Lung (tissue), 12 donors: ENCODE results near the gene CELSR1. TPM values are rescaled to one million over a fixed set of nuclear protein-coding genes. Genes with fewer than 3 reads are reported as not detected.

Experiments
- ATAC-seq: fragments of 200-7000 bp; cut with Tn5 transposase; one replicate; pipeline ENCODE4 v1.9.1; 2020; ENCODE audit warnings: moderate number of reproducible peaks; ENCODE audit not compliant: insufficient read depth, low FRiP score
- DNase-seq, 3 donors: peaks; one replicate each; pipeline ENCODE4 v3.0.0-alpha.2; 2013 to 2017
- H3K27ac ChIP-seq, 2 donors: one replicate each; pipeline ENCODE4 v1.5.1; 2013; ENCODE audit warnings: mild to moderate bottlenecking in 2 of 2, moderate library complexity in 2 of 2, control low read depth in 1 of 2, inconsistent platforms in 1 of 2, low read depth in 1 of 2, low read length in 1 of 2
- H3K27me3 ChIP-seq, 3 donors: one replicate each; pipeline ENCODE4 v1.5.1; 2013; ENCODE audit warnings: low read length in 2 of 3; ENCODE audit not compliant: control insufficient read depth in 3 of 3, insufficient read depth in 3 of 3
- H3K36me3 ChIP-seq, 4 donors: one replicate each; pipeline ENCODE4 v1.5.1; 2013; ENCODE audit warnings: low read length in 4 of 4, mild to moderate bottlenecking in 1 of 4, moderate library complexity in 1 of 4; ENCODE audit not compliant: control insufficient read depth in 4 of 4, insufficient read depth in 4 of 4
- H3K4me1 ChIP-seq, 5 donors: one replicate each; pipeline ENCODE4 v1.5.1; 2013; ENCODE audit warnings: low read length in 5 of 5, mild to moderate bottlenecking in 2 of 5, moderate library complexity in 1 of 5; ENCODE audit not compliant: control insufficient read depth in 5 of 5, insufficient read depth in 5 of 5
- H3K4me3 ChIP-seq: one replicate; pipeline ENCODE4 v1.5.1; 2013; ENCODE audit warnings: mild to moderate bottlenecking, control low read depth, moderate library complexity
- H3K9ac ChIP-seq, 2 donors: one replicate each; pipeline ENCODE4 v1.5.1; 2013; ENCODE audit warnings: low read length in 2 of 2, control low read depth in 1 of 2; ENCODE audit not compliant: insufficient read depth in 1 of 2
- H3K9me3 ChIP-seq, 4 donors: one replicate each; pipeline ENCODE4 v1.5.1; 2013; ENCODE audit warnings: low read length in 3 of 4, mild to moderate bottlenecking in 1 of 4, moderate library complexity in 1 of 4; ENCODE audit not compliant: control insufficient read depth in 4 of 4, insufficient read depth in 3 of 4
- whole genome bisulfite sequencing, 2 donors: extraction: QIAGEN DNeasy Blood & Tissue Kit; methylation state at CpG; one replicate each; pipeline ENCODE4 v1.1.7; 2013; 5-methylcytosine and 5-hydroxymethylcytosine counted together
- polyA plus RNA-seq, 2 donors: library from polyadenylated mRNA; stranded (reverse); fragments of 200-250 nt; gene quantifications; one replicate each; pipeline ENCODE4 v1.2.1, GENCODE V29; 2013
- total RNA-seq, 2 donors: library from RNA; depleted of rRNA in 1 of 2; stranded (reverse); fragments of >200 nt in 1 of 2; gene quantifications; one replicate each; pipeline ENCODE4 v1.2.1, GENCODE V29; 2014 to 2021
- TF ChIP-seq, protein P1 (sequence below): IDR thresholded peaks from 2 replicates; pipeline ENCODE4 v1.5.1; 2012; ENCODE audit warnings: mild to moderate bottlenecking; ENCODE audit errors: control extremely low read depth, extremely low read depth
- donor health status: control.
- donor health status: control.
- donor health status: Bipolar disorder and iron deficiency.
- donor health status: healthy.
- donor health status: DM: yes; HTN: yes; CAD: no.

The CELSR1 gene
- total and polyA plus RNA-seq, 4 donors = 14.0 to 65.9 (median 32.7) TPM

DNA sequence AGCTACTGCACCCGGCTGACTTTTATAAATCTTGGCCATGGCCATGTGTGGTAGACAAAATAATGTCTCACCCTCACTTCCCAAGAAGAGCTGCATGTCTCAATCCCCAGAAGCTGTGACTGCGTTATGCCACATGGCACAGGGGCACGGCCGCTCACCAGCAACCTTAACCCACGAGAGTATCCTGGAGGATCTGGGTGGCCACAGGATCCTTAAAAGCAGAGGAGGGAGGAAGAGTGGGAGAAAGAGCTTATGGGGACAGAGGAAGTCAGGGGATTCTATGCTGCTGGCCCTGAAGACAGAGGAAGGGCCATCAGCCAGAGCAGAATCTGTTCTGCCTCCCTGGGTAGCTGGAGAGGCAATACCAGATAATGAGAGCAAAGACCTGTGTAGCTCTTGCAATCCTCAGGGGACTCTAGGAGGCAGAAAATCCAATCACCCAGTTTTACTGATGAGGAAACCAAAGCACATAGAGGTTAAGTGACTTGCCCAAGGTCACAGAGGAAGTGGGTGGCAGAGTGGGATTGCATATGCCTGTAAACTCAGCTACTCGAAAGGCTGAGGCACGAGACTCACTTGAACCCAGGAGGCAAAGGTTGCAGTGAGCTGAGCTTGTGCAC is 55.3 kb downstream of the CELSR1 start:
- Histone ChIP-seq H3K9me3 (peaks cover 0 to 3% (median 0%) of the 10 kb centered on the region in 4 donors), H3K9ac (no peak overlapping the region), H3K36me3 (no peaks in the 10 kb centered on the region), H3K4me3 (no peak overlapping the region), H3K27ac (no peak overlapping the region), H3K27me3 (peaks cover 0 to 4% (median 0%) of the 10 kb centered on the region in 3 donors), H3K4me1 (peaks cover 0 to 13% (median 2%) of the 10 kb centered on the region in 5 donors)
- DNase-seq = no peak
- no peak for ATAC-seq
- TF ChIP-seq, protein P1, sequence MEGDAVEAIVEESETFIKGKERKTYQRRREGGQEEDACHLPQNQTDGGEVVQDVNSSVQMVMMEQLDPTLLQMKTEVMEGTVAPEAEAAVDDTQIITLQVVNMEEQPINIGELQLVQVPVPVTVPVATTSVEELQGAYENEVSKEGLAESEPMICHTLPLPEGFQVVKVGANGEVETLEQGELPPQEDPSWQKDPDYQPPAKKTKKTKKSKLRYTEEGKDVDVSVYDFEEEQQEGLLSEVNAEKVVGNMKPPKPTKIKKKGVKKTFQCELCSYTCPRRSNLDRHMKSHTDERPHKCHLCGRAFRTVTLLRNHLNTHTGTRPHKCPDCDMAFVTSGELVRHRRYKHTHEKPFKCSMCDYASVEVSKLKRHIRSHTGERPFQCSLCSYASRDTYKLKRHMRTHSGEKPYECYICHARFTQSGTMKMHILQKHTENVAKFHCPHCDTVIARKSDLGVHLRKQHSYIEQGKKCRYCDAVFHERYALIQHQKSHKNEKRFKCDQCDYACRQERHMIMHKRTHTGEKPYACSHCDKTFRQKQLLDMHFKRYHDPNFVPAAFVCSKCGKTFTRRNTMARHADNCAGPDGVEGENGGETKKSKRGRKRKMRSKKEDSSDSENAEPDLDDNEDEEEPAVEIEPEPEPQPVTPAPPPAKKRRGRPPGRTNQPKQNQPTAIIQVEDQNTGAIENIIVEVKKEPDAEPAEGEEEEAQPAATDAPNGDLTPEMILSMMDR = no peak
- 63 to 75% methylated on average over 7 of the region's 7 CpGs for WGBS, 2 donors

DNA sequence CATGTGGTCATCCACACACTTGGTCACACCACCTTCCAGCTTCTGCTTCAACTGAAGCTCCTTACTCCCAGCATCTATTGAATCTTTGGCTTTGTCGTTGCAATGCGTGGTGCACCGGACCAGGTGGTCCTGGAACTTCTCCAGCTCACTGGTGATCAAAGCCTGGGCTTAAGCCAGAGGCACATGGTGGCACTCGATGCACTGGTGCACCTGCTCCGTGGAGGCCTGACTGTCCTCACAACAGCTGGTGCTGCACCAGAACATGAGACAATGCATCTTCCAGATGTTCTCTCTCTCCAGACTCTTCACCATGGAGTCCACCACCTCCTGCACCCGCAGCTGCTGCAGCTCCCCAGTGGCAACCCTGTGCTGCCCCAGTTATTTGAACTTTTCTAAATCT is 56.0 kb downstream of the CELSR1 start:
- Histone ChIP-seq H3K4me1 (peaks cover 0 to 13% (median 2%) of the 10 kb centered on the region in 5 donors), H3K27me3 (peaks cover 0 to 4% (median 0%) of the 10 kb centered on the region in 3 donors), H3K9ac (no peak overlapping the region), H3K36me3 (no peaks in the 10 kb centered on the region), H3K27ac (no peak overlapping the region), H3K4me3 (no peak overlapping the region), H3K9me3 (peaks cover 0 to 3% (median 0%) of the 10 kb centered on the region in 4 donors)
- DNase-seq (no peak), ATAC-seq (no peak)
- TF ChIP-seq, protein P1 = no peak
- WGBS, 2 donors = 68 to 77% methylated on average over 6 of the region's 6 CpGs

GRCh38 chr22:46480396-46480795 is 57.0 kb downstream of the CELSR1 start:
- H3K27me3 ChIP-seq = peaks cover 0 to 4% (median 0%) of the 10 kb centered on the region in 3 donors
- no peak overlapping the region for H3K9ac ChIP-seq
- no peak overlapping the region for H3K27ac ChIP-seq
- 19 to 23% methylated on average over 1 of the region's 1 CpG for WGBS, 2 donors
- peaks cover 0 to 3% (median 0%) of the 10 kb centered on the region in 4 donors for H3K9me3 ChIP-seq
- TF ChIP-seq, protein P1 = no peak
- H3K4me1 ChIP-seq = peaks cover 0 to 10% (median 2%) of the 10 kb centered on the region in 5 donors
- DNase-seq = no peak
- ATAC-seq = no peak
- no peaks in the 10 kb centered on the region for H3K36me3 ChIP-seq
- H3K4me3 ChIP-seq = no peak overlapping the region

DNA sequence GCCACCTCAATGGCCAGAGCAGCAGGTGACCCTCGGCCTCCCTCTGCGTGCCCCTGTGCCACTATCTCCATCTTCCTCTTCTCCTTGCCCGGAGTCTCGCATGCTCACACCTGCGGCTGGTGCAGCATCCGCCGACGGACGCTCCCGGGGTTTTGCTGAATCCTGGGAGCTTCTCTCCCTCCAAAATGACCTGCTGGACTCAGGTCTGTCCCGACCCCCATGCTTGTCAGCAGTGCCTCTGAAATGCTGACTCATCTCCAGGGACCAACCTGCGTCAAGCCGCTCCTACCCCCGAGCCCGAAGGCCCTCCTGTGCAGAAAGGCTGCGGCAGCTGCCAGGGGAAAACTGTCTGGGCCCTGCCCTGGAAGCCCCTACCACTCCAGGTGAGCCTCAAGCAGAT is 58.4 kb downstream of the CELSR1 start:
- peaks cover 0 to 6% (median 0%) of the 10 kb centered on the region in 4 donors for H3K9me3 ChIP-seq
- no peak for DNase-seq
- TF ChIP-seq, protein P1 = no peak
- ATAC-seq = no peak
- no peak overlapping the region for H3K4me3 ChIP-seq
- H3K36me3 ChIP-seq = no peaks in the 10 kb centered on the region
- H3K27me3 ChIP-seq = peaks cover 0 to 4% (median 0%) of the 10 kb centered on the region in 3 donors
- H3K27ac ChIP-seq = no peak overlapping the region
- H3K4me1 ChIP-seq = peaks cover 0 to 2% (median under 1%) of the 10 kb centered on the region in 5 donors
- H3K9ac ChIP-seq = no peak overlapping the region
- WGBS, 2 donors = 80 to 88% methylated on average over 16 of the region's 16 CpGs
